Cardiac septum (tissue), 1 donor: ENCODE results near the gene TCF15. TPM values are rescaled to one million over a fixed set of nuclear protein-coding genes. Genes with fewer than 3 reads are reported as not detected.

Experiments
- DNase-seq: peaks from one replicate; pipeline ENCODE4 v3.0.0-alpha.2; 2020; ENCODE audit warnings: low spot score
- intact Hi-C: fragments of 100-400 bp; cut with DNase I; formaldehyde crosslinking; loops from one replicate; pipeline ENCODE4 v1.14.0; 2022
- total RNA-seq: library from RNA; stranded (reverse); fragmentation: NEBNext Ultra II Directional; extraction: Animal tissue kit (Norgen Biotek cat#: 25700); gene quantifications from one replicate; pipeline ENCODE4 v1.2.1, GENCODE V29; 2021
- donor health status: DM: no; HTN: no; CAD: no.

The TCF15 gene
- total RNA-seq, 1 donor from 2014 or later: 4.8 TPM

GRCh38 chr20:618980-619379 is 8.9 kb upstream of the TCF15 start:
- DNase-seq: no peak
- intact Hi-C loops: no loop called here

DNA sequence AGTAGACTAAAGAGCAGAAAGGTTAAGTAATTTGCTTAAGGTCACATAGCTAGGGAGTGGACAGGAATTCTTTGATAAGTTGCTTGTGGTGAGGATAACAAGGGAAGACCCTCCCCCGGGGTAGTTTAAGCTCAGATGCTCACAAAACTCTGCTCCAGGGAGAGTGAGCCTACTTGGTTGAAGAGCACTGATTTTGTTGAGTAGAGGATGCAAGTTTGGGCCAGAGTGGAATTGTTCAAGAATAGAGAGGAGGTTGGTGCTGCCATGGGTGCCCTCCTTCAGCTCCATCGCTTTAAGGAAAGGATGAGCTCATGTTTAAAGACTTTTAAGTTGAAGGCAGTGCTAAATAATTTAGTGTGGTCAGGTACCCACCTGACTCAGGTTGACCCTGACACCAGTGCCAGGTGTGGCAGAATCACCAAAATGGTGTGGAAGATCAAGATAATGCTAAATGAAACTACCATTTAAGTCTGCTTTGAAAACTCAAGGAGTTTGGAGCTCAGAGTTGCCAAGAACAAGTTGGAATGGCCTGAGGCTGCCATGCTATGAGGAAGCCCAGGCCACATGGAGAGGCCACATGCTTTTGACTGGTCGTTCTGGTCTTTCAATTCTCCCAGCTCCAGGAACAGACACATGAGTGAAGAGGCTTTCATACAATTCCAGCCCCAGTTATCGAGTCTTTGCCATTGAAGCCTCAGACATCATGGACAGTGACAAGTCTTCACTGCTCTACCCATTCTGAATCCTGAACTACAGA is 8.0 kb upstream of the TCF15 start:
- no peak for DNase-seq
- intact Hi-C loops: no loop called here

- intact Hi-C loops: no loop called here
- DNase-seq: no peak
Observed at GRCh38 chr20:615514-615913, 5.4 kb upstream of the TCF15 start.

GRCh38 chr20:611843-612185 is 1.7 kb upstream of the TCF15 start:
- intact Hi-C loops: no loop called here

DNA sequence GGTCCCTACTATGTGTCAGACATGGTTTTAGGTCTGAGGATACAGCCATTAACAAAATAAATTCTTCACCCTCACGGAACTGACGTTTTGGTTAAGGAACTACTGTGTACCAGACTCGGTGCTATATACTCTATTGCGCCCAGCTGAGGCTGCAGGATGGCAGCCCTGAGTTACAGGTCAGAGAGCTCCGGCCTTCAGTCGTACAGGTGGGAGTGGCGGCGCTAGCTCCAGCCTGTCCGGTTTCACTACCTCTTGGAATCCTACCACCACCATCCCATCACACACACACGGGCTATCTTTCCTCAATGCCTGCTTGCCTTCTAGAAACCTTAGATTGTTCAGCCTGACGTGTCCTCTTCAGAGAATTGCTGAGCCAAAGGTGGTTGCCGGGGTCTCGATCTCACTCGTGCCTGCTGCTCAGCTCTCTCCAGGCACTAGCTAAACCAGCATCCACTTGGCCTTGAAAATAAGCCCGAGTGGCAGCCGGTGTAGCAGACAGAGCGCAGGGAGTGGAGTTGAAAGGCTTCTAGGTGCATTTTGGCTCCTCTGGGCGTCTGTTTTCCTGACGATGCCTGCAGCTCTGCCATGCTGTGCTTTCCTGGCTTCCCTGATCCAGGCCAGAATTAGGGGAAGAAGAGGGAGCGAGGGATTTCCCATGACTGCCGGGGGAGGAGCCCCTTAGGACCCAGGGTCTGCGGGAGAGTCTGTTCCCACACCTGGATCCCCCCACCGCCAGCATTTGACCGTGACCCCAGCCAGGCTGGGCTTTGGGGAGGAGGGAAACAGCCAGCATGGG is 1.1 kb upstream of the TCF15 start:
- intact Hi-C loops: no loop called here
- DNase-seq: no peak

More at GRCh38 chr20:611843-612185, 1.7 kb upstream of the TCF15 start:
- DNase-seq: no peak

GRCh38 chr20:609371-609964 is 641 bp downstream of the TCF15 start:
- intact Hi-C loops: loop anchor here (5.0 kb wide), 1 partner anchor 37 kb away; no protein-coding TSS in a partner anchor
- no peak for DNase-seq

DNA sequence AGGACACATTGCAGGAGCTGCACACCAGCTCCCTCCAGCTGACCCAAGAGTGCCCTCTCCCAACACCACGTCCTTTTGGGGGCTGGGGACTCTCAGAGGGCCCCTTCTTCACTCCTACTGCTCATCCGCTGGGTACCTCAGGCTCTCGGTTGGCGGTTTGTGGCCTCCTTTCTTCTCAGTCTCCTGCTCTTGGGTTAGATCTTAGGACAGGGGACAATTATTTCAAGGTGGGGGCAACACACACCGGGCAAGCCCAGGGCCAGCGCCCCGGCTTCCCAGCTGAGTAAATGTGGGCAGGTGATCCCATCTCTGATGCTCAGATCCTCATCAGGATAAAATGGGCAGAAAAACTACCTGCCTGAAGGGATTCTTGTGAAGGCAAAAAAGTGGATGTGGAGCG is 1.1 kb downstream of the TCF15 start:
- intact Hi-C loops: loop anchor here (5.0 kb wide), 1 partner anchor 37 kb away; no protein-coding TSS in a partner anchor
- no peak for DNase-seq

- no peak for DNase-seq
- intact Hi-C loops: loop anchor here (5.0 kb wide), 1 partner anchor 35 kb away; no protein-coding TSS in a partner anchor
Observed at GRCh38 chr20:607476-607875, 2.6 kb downstream of the TCF15 start.

GRCh38 chr20:605237-605636 is 4.9 kb downstream of the TCF15 start:
- intact Hi-C loops: loop anchor here (5.0 kb wide), 1 partner anchor 33 kb away; no protein-coding TSS in a partner anchor
- peak; percentile 71 for DNase-seq

- intact Hi-C loops: no loop called here
- no peak for DNase-seq
Observed at GRCh38 chr20:603116-603640, 6.9 kb downstream of the TCF15 start.

- intact Hi-C loops: no loop called here
- DNase-seq: no peak
Observed at GRCh38 chr20:602111-602970, 7.8 kb downstream of the TCF15 start.

GRCh38 chr20:600736-601135 is 9.4 kb downstream of the TCF15 start:
- intact Hi-C loops: no loop called here
- no peak for DNase-seq

DNA sequence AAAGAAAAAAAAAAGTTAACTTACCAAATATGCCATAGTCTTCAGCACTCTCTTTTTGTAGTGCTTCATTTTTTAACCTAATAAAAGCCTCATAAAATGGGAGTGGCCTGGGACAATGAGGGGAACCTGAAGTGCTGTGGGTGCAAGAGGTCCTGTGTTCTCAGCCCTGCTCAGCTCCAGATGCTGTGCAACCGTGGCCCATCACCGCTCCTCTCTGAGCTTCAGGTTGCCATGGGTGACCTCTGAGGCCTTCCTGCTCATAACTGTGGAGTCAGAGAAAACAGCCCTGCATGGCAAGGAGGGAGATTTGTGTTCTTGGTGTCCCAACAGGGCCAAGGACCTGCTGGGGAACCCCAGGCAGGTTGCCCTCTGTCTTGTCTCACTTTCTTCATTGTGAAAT is 10.0 kb downstream of the TCF15 start:
- DNase-seq: no peak
- intact Hi-C loops: no loop called here

- no peak for DNase-seq
- intact Hi-C loops: no loop called here
Observed at GRCh38 chr20:598133-598850, 11.8 kb downstream of the TCF15 start.

DNA sequence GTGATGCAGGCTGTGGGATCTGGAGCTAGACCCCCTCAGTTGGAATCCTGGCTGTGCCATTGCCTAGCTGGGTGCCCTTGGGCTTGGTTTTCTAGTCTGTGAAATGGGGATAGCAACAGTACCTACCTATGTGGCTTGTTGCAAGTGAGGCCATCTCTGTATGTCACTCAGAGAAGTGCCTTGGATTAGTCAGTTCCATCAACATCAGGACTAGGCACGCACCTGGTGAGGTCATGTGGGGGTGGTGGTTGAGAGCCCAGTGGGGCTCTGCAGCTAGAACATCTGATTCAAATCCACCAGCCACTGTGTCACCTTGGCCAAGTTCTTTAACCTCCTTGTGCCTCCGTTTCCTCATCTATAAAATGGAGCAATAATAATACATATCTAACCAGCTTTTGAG is 12.5 kb downstream of the TCF15 start:
- intact Hi-C loops: no loop called here
- no peak for DNase-seq

DNA sequence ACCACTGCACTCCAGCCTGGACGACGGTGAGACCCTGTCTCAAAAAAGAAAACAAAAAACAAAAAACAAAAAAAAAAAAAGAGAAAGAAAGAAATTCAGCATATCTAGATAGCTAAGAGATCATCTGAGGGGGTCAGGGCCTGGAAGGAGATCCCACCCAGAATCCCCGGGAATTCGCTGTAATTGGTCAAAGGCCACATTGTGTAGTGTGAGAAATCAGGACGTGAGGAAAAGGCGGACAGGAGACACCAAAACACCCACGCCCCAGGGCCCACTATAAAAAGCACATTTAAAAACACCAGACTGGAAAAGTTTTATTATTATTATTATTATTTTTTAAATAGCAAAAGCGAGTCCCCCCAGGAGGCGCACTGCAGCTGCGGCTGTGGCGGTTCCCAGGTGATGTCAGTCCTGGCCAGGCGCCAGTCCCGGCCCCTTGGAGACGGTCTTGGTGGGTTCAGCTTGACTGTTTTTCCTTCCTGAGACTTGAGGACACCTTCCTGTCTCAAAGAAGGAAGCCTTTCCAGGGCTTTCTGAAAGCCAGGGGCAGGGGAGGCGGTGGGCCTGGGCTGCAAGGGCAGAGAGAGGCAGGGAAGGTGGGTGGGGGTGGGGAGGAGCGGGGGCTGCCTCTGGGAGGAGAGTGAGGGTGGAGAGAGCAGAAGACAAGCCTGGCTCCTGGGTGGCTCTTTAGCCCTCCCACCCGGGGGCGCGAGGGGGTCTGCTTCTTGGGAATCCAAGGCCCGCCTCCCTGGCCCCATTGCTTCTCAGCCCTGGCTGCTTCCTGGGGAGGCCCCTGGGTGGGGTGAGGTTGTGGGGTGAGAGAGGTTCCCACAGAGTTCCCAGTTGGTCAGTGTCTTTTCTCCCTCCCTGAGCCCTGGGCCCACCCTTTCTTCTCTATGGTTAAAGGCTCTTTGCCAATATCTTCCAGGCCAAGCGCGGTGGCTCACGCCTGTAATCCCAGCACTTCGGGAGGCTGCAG is 14.5 kb downstream of the TCF15 start:
- no peak for DNase-seq
- intact Hi-C loops: no loop called here

GRCh38 chr20:592506-592905 is 17.6 kb downstream of the TCF15 start:
- intact Hi-C loops: no loop called here
- no peak for DNase-seq

DNA sequence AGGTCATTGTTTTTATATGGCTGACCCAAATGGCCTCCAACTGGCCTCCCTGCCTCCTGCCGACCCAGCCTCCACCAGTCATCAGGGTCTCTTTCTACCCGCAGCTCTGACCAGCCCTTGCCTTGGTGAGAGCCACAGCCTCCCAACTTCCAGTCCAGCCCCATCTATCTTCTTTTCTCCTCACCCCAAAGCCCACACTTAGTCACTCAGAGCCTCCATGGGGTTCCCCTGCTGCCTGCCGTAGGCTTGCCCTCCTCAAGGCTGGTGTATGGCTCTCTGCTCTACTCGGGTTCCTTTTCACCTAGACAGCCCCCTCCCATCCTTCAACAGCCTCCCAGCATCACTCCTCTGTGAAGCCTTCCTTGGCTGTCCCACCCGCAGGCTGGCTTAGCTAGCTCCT is 18.2 kb downstream of the TCF15 start:
- intact Hi-C loops: no loop called here
- DNase-seq: no peak
